SHP77 treated with DMSO at 0.1 percent for 48 hours (cell line): ENCODE data around the gene CRISPLD2.
"Not testable (repeated sequence)": the region's sequence is repeated elsewhere in the genome, so short reads cannot be mapped to it uniquely, and the experiment has no call there.

Experiments used
- DNase-seq: peaks from one replicate; lab custom pipeline; 2025; lab: John Stamatoyannopoulos, UW

CRISPLD2 gene

GRCh38 chr16:84839956-84840355, 20.2 kb downstream of the CRISPLD2 start:
- no peak for DNase-seq

DNA sequence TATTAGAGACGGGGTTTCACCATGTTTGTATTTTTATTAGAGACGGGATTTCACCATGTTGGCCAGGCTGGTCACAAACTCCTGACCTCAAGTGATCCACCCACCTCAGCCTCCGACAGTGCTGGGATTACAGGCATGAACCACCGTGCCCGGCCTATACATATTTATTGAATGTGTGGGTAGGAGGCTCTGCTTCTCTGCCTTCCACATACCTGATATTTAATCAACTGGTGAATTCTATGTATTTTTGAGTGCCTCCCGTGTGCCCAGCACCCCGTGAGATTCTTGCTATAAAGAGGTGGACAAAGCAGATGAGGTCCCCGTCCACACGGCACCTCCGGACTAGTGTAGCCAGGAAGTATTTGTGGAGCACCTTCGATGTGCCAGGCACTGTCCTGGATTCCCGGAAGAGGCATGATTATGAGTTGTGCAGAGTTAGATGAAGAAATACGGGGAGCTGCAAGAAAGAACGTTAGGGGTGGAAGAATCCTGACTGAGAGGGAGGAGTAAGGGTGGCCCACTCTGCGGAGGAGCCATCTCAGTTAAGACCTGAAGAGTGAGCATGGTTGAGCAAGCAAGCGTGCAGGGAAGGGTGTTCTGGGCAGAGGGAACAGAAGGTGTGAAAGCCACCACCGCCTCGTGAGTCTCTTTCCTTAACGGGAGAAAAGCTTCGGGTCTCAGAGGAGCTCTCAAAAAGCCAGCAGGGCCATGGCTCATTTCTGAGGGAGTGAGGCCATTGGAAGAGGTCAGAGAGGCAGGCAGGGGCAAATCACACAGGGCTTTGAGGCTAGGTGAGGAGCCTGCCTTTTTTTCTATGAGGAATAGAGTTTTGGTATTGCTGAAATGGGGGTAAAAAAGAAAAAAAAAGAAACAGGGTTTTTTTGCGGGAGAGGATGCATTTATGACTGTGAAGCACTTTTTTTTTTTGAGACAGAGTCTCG, 21.2 kb downstream of the CRISPLD2 start:
- DNase-seq = no peak

- no peak for DNase-seq
These were observed 22.1 kb downstream of the CRISPLD2 start for GRCh38 chr16:84841787-84842300.

DNA sequence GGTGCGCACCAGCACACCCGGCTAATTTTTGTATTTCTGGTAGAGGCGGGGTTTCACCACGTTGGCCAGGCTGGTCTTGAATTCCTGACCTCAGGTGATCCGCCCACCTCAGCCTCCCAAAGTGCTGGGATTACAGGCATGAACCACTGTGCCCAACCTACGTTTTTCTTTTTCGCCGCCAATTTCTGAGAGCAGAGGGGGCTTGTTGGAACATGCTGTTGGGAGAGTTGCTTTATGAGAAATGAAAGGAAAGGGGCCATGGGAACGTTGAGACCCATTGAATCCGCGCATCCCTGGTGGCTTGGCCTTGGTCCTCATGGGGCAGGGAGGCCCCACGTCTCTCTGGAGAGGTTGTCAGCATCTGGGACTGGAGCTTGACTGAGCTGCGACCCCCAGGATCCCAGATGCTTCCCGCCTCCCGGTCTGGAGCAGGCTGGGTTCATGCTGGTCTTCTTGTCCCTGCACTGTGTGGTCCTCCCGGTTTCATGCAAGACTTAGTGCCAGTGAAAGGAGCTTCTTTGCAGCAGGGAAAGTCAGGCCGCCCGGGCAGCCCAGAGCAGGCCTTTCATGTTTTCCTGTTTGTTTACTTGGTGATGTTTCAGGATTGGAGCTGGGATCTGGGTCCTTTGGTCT, 22.8 kb downstream of the CRISPLD2 start:
- no peak for DNase-seq

DNA sequence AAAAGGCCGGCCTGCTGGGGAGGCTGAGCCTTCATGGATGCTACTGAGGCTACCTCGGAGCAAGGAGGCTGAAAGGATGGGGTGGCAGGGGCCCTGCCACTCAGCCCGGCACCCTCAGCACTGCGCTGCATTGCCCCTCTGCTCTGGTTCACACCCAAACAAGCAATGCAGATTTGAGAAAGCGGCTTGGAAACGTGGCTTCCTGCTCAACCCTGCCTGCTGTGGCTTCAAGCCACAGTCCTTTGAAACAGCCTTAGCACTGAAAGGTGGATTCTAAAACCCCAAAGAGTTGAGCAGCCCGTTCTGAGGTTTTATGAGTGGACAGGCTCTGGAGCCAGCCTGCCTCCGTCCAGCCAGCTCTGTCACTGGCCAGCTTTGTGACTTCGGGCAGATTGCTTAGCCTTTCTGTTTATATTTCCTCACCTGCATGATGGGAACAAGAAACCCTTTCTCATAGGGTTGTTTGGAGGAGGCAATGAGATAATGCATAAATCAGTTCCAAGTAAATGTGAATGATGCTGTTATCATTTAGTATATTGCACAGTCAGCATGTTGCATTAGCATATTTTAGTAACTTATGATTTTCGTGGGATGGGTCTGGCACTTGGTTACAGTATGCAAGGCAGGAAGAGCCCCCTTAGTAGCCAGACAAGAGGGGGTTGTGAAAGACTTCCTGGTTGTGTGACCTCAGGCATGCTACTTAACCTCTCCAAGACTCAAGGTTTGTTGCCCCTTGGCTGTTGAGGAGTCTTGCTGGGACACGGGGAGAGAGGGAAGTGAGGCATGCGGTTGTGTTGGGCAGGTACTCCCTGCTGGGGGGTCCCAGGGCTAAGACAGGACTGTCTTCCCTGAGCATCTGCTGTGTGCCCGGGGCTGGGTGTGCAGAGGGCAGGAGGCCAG, 23.6 kb downstream of the CRISPLD2 start:
- DNase-seq = no peak

DNA sequence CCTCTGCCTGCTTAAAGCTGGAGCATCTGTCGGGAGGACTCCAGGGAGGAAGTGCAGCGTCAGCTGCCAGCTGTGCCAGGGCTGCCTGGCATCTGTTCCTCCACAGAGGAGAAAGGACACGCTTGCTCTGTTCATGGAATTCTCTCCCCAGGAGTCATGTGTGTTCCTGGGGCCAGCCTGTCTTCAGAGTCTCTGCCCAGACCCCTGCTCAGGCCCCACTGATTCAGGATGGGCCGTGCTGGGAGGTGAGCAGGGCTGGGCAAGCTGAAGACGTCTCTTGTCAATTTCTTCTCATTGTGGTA, 24.2 kb downstream of the CRISPLD2 start:
- peak; percentile 4 for DNase-seq

GRCh38 chr16:84844559-84845495, 25.0 kb downstream of the CRISPLD2 start:
- DNase-seq = no peak

- DNase-seq = no peak
These were observed 25.8 kb downstream of the CRISPLD2 start for GRCh38 chr16:84845496-84846002.

- no peak for DNase-seq
These were observed 28.0 kb downstream of the CRISPLD2 start for GRCh38 chr16:84847564-84848355.

DNA sequence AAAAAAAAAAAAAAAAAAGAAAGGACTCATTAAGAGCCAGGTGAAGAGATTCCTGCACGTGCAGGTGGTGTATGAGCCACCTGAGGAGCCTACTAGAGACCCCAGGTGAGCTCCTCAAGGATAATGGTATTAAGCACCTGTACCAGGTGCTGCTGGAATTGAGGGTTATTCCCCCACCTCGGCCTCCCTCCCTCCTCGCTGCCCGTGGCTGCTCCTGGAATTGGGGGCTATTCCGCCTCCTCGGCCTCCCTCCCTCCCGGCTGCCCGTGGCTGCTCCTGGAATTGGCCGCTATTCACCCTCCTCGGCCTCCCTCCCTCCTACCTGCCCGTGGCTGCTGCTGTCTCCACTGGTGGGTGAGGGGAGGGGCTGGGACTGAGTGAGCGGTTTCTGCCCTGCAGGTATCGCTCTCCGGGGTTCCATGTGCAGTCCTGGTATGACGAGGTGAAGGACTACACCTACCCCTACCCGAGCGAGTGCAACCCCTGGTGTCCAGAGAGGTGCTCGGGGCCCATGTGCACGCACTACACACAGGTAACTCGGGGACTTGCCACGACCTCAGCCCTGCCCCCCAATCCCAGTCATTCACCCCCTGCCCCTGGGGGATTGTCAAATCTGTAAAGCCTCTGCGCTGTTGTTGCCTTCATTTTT, 29.3 kb downstream of the CRISPLD2 start:
- DNase-seq = no peak

- no peak for DNase-seq
These were observed 30.0 kb downstream of the CRISPLD2 start for GRCh38 chr16:84849751-84850150.

DNA sequence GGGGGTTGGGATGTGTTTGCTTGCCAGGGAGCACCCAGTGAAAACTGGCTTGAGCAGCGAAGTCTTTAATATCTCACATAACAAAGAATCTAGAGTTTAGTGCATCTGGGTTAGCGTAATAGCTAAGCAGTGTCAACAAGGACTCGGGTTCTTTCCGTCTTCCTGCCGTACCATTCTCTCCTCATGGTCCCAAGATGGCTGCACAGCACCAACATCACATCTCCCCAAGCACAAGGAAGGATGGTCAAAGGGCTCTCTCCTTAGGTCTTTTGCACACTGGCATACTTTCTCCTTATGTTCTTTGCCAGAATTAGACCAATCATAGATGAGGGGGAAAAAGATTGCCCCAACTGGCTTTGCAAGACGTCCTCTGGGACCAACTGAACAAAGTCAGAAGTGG, 30.9 kb downstream of the CRISPLD2 start:
- DNase-seq = no peak

DNA sequence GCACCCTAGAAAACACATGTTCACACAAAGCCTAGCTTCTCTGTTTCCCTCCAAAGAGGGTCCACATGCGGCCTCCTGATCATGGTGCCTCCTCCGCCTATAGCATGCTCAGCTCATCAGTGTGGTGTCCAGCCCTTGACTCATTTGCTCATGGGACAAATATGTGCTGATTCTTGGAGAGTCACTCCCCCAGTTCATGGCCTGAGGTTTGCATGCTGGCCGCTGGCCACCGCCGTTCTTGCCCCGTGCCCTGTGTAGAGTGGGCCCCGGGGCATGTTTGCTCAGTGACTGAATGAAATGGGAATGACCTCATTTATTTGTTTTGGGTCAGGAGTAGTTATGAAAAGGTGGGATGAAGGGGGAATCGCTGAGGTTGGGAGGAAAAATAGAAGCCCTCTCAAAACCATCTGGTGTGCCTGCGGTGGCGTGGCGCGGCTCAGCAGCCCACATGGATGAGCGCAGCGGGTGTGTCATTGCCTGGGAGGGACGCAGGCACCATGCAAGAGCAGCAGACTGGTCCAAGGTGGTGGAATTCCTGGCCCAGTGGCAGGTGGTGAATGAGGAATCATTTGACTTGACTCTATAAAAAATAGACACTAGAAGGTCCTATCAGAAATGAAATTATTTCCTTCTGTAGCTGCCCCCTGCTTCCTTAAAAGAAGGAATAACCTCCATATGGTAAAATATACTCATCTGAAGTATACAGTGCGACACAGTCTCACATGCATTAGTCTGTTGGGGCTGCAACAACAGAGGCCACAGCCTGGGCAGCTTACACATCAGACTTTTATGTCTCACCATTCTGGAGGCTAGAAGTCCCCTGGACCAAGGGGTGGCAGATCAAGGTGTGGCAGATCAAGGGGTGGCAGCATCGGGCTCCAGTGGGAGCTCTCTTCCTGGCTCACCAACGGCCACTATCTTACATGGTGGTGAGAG, 31.7 kb downstream of the CRISPLD2 start:
- DNase-seq = peak; percentile 98

DNA sequence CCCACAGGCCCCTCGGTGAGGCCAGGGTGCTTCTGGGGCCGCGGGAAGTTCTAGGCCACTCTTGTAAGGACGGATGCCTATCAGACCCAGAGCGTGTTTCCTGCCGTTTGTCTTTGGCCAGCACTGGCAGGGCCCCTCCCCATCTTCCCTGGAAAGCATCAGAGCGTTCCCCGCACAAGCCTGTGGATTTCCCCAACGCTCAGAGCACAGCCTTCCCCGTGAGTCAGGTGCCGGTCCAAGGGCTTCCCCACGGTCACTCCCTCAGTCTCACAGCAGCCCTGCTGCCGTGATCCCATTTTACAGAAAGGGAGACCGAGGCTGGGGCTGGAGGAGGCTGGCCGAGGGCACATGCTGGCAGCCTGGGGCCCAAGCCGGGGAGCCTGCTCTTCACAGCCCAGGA, 33.7 kb downstream of the CRISPLD2 start:
- DNase-seq = no peak

GRCh38 chr16:84854759-84855158, 35.0 kb downstream of the CRISPLD2 start:
- DNase-seq = no peak

- not testable (repeated sequence) for DNase-seq
These were observed 35.8 kb downstream of the CRISPLD2 start for GRCh38 chr16:84855435-84856202.

DNA sequence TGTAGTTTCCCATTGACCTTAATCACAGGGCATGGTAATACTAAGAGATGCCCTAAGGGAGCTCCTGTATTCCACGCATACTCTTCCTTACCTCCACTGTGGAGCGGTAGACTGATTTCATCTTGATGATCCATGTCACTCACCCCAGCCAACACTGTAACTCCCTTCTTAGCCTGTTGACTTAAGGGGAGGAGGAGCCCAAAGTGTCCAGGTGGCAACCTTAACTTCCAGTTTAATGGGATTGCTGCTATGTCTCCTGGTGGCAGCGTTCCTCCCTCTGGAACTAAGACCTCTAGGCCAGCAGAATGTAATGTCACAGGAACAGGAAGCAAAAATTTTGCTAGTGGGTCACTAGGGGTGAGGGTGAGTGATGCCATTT, 36.4 kb downstream of the CRISPLD2 start:
- not testable (repeated sequence) for DNase-seq

- DNase-seq = not testable (repeated sequence)
These were observed 37.0 kb downstream of the CRISPLD2 start for GRCh38 chr16:84856811-84857210.
